GM12878 (cell line): ENCODE data around the gene CISD2. TPM values are rescaled to one million over a fixed set of nuclear protein-coding genes. Genes with fewer than 3 reads are reported as not detected.

Experiments
- ATAC-seq: fragments of 200-7000 bp; cut with Tn5 transposase; 3 replicates; pipeline ENCODE4 v1.9.1; 2020; ENCODE audit warnings: mild to moderate bottlenecking, moderate library complexity
- BruUV-seq: library from RNA; stranded (reverse); fragments of 400-500 nt; replicated peaks from 2 replicates; lab custom pipeline; 2021; lab: Mats Ljungman, UMichigan
- CTCF ChIA-PET: fragments of 300-600 bp; sonication (Branson Sonifier 250); formaldehyde crosslinking; extraction: SDS; loops from one replicate; lab custom pipeline; 2021; ENCODE audit warnings: inconsistent platforms; lab: Yijun Ruan, JAX
- POLR2A ChIA-PET: fragments of 350-600 bp; formaldehyde crosslinking; extraction: SDS; loops from one replicate; lab custom pipeline; 2021; ENCODE audit warnings: inconsistent platforms; lab: Charles Lee
- RAD21 ChIA-PET: fragments of 300-600 bp; sonication (Branson Sonifier 250); formaldehyde crosslinking; loops from one replicate; lab custom pipeline; 2023; ENCODE audit warnings: antibody characterized with exemption; ENCODE audit not compliant: unreplicated experiment; lab: Charles Lee
- SMC1A ChIA-PET: fragments of 300-600 bp; sonication (Branson Sonifier 250); formaldehyde crosslinking; loops from one replicate; lab custom pipeline; 2023; ENCODE audit not compliant: unreplicated experiment, uncharacterized antibody; lab: Charles Lee
- DNase-seq: peaks from one replicate; pipeline ENCODE4 v3.0.0-alpha.2; 2011; ENCODE audit warnings: low read depth, low spot score
- FAIRE-seq: peaks from 3 replicates; lab custom pipeline; 2011; peaks lifted over from hg19 to GRCh38; lab: Jason Lieb, UNC
- H2AFZ ChIP-seq: 2 replicates; pipeline ENCODE4 v1.6.0; 2011; ENCODE audit warnings: low read depth, low read length, control low read depth; ENCODE audit not compliant: control insufficient read depth
- H3K27ac ChIP-seq: 2 replicates; pipeline ENCODE4 v1.5.1; 2011; ENCODE audit warnings: control low read depth; ENCODE audit not compliant: control insufficient read depth, insufficient read depth
- H3K27me3 ChIP-seq, 2 experiments: replicated peaks in 1 of 2; 2 replicates each; pipeline versions ENCODE4 v1.6.0 to v1.6.1; 2011; ENCODE audit warnings: low read length in 1 of 2; ENCODE audit not compliant: control insufficient read depth in 2 of 2, insufficient read depth in 2 of 2
- H3K36me3 ChIP-seq, 2 experiments: 2 replicates each; pipeline ENCODE4 v1.5.1; 2011; ENCODE audit warnings: low read length in 1 of 2; ENCODE audit not compliant: control insufficient read depth in 2 of 2, insufficient read depth in 2 of 2
- H3K4me1 ChIP-seq: 2 replicates; pipeline ENCODE4 v1.6.1; 2011; ENCODE audit warnings: mild to moderate bottlenecking, low read length, moderate library complexity, mixed read lengths; ENCODE audit not compliant: control insufficient read depth, insufficient read depth
- H3K4me2 ChIP-seq: 2 replicates; pipeline ENCODE4 v1.6.0; 2011; ENCODE audit warnings: control low read depth; ENCODE audit not compliant: control insufficient read depth, insufficient read depth
- H3K4me3 ChIP-seq: fragments of 200-600 bp; sonication (generic); 2 replicates; pipeline ENCODE4 v1.5.1; 2016
- H3K79me2 ChIP-seq: 2 replicates; pipeline ENCODE4 v1.6.0; 2011; ENCODE audit warnings: low read length; ENCODE audit not compliant: control insufficient read depth, insufficient read depth
- H3K9ac ChIP-seq: 2 replicates; pipeline ENCODE4 v1.8.0; 2011; ENCODE audit warnings: low read length, control low read depth, mixed read lengths; ENCODE audit not compliant: control insufficient read depth, insufficient read depth
- H3K9me3 ChIP-seq: replicated peaks from 3 replicates; pipeline ENCODE4 v1.5.1; 2011; ENCODE audit warnings: mild to moderate bottlenecking, low read length; ENCODE audit not compliant: control insufficient read depth, insufficient read depth
- H4K20me1 ChIP-seq: 2 replicates; pipeline ENCODE4 v1.6.0; 2011; ENCODE audit not compliant: control insufficient read depth, insufficient read depth
- ATF2 ChIP-seq: IDR thresholded peaks from 2 replicates; pipeline ENCODE4 v1.6.1; 2012; ENCODE audit warnings: low read length, inconsistent platforms
- CEBPB ChIP-seq, 2 experiments: fragments of 150-350 bp in 1 of 2; IDR thresholded peaks; 2 replicates each; pipeline ENCODE4 v1.6.1; 2012 to 2014; ENCODE audit warnings: low read depth in 2 of 2, low read length in 2 of 2, borderline replicate concordance in 1 of 2, inconsistent platforms in 1 of 2
- EGR1 ChIP-seq, 2 experiments: IDR thresholded peaks; 1 replicate in 1 of 2; 2 replicates in 1 of 2; pipeline ENCODE4 v1.6.1; 2011 to 2012; ENCODE audit warnings: low read depth in 2 of 2, low read length in 2 of 2, borderline replicate concordance in 1 of 2, mild to moderate bottlenecking in 1 of 2, moderate library complexity in 1 of 2
- HCFC1 ChIP-seq: fragments of 150-350 bp; IDR thresholded peaks from 2 replicates; pipeline ENCODE4 v1.6.1; 2014; ENCODE audit warnings: low read length
- LARP7 ChIP-seq: fragments of 450-650 bp; IDR thresholded peaks from 2 replicates; pipeline ENCODE4 v1.6.1; 2017; ENCODE audit warnings: mild to moderate bottlenecking
- MEF2A ChIP-seq: IDR thresholded peaks from 2 replicates; pipeline ENCODE4 v1.6.1; 2011; ENCODE audit warnings: low read depth, mild to moderate bottlenecking, low read length, moderate library complexity; ENCODE audit not compliant: insufficient read depth
- MEF2B ChIP-seq: fragments of 450-650 bp; IDR thresholded peaks from 2 replicates; pipeline ENCODE4 v1.6.1; 2018; ENCODE audit warnings: mild to moderate bottlenecking, moderate library complexity; ENCODE audit not compliant: partially characterized antibody, poor library complexity, severe bottlenecking
- POLR2A ChIP-seq: IDR thresholded peaks from 2 replicates; pipeline ENCODE4 v1.6.1; 2011; ENCODE audit warnings: low read depth, mild to moderate bottlenecking, low read length
- PRDM15 ChIP-seq: fragments of 450-650 bp; formaldehyde crosslinking; IDR thresholded peaks from 2 replicates; pipeline ENCODE4 v1.4.0; 2020; ENCODE audit warnings: mild to moderate bottlenecking, moderate library complexity
- SP1 ChIP-seq: IDR thresholded peaks from one replicate; pipeline ENCODE4 v1.6.1; 2011; ENCODE audit warnings: low read depth, low read length
- SUPT20H ChIP-seq: IDR thresholded peaks from 2 replicates; pipeline ENCODE4 v1.6.1; 2011; ENCODE audit warnings: low read depth, mild to moderate bottlenecking, low read length, moderate library complexity, borderline replicate concordance; ENCODE audit not compliant: control insufficient read depth
- TARDBP ChIP-seq: IDR thresholded peaks from 2 replicates; pipeline ENCODE4 v1.6.1; 2016; ENCODE audit warnings: borderline replicate concordance
- YY1 ChIP-seq: IDR thresholded peaks from 2 replicates; pipeline ENCODE4 v1.6.1; 2011; ENCODE audit warnings: low read depth, mild to moderate bottlenecking, low read length
- ZBED1 ChIP-seq: IDR thresholded peaks from 2 replicates; pipeline ENCODE4 v1.6.1; 2016; ENCODE audit warnings: borderline replicate concordance
- ZBTB4 ChIP-seq: fragments of 450-650 bp; formaldehyde crosslinking; IDR thresholded peaks from 2 replicates; pipeline ENCODE4 v1.4.0; 2022; ENCODE audit warnings: mild to moderate bottlenecking, moderate library complexity
- ZNF207 ChIP-seq: fragments of 450-650 bp; IDR thresholded peaks from 2 replicates; pipeline ENCODE4 v1.6.1; 2014; ENCODE audit warnings: antibody characterized with exemption, mild to moderate bottlenecking, borderline replicate concordance
- ZSCAN29 ChIP-seq: fragments of 450-650 bp; IDR thresholded peaks from 2 replicates; pipeline ENCODE4 v1.6.1; 2017; ENCODE audit warnings: mild to moderate bottlenecking, moderate library complexity
- WGBS: methylation state at CpG from one replicate; pipeline ENCODE4 v1.1.6; 2016; ENCODE audit warnings: low lambda C conversion rate; ENCODE audit not compliant: insufficient replicate concordance, insufficient coverage; ENCODE audit errors: missing lambda C conversion rate; 5-methylcytosine and 5-hydroxymethylcytosine counted together
- in situ Hi-C: fragments of 300-500 bp; cut with MboI; formaldehyde crosslinking; loops from 9 replicates; pipeline ENCODE4 v1.14.3; 2018; ENCODE audit warnings: mixed read lengths
- intact Hi-C: fragments of 100-400 bp; cut with micrococcal nuclease; formaldehyde crosslinking; loops from one replicate; pipeline ENCODE4 v1.14.2; 2022; ENCODE audit not compliant: unreplicated experiment
- polyA plus RNA-seq, 11 experiments: library from polyadenylated mRNA; depleted of rRNA in 4 of 11; unstranded in 6 of 11; stranded (reverse) in 5 of 11; fragments of >200 nt; fragmentation: Nextera tagmentation in 4 of 11; fragmentation: Illumina TruSeq in 1 of 11; extraction: Ambion mirVana in 4 of 11; extraction: Trizol in 1 of 11; gene quantifications; 1 replicate in 1 of 11; 2 replicates in 10 of 11; pipeline versions ENCODE4 v1.2.1 to v1.2.3, GENCODE V29; 2011 to 2016; ENCODE audit warnings: inconsistent platforms in 2 of 11, missing spikeins in 2 of 11, low read depth in 1 of 11
- total RNA-seq, 4 experiments: library from RNA; depleted of rRNA in 3 of 4; stranded (reverse); fragments of >200 nt in 3 of 4; fragmentation: Illumina TruSeq in 1 of 4; extraction: Trizol in 1 of 4; gene quantifications; 2 replicates each; pipeline versions ENCODE4 v1.2.1 to v1.2.3, GENCODE V29; 2013 to 2021

Gene CISD2
- total and polyA plus RNA-seq, 10 of the 15 experiments (the other 5 are each of a cell fraction or from before 2014, with no cell fraction given): 29.5 to 132 (median 38.9) TPM

GRCh38 chr4:102843938-102844337 is 24.9 kb upstream of the CISD2 start (continued):
- TF ChIP-seq ZNF207 (no peak), ZSCAN29 (no peak), LARP7 (no peak), SUPT20H (no peak), CEBPB (IDR thresholded peaks at IDR 0.05; ENCODE audit: borderline replicate concordance in 1 of 2, low read depth in 2 of 2, low read length in 2 of 2) (no peak)

DNA sequence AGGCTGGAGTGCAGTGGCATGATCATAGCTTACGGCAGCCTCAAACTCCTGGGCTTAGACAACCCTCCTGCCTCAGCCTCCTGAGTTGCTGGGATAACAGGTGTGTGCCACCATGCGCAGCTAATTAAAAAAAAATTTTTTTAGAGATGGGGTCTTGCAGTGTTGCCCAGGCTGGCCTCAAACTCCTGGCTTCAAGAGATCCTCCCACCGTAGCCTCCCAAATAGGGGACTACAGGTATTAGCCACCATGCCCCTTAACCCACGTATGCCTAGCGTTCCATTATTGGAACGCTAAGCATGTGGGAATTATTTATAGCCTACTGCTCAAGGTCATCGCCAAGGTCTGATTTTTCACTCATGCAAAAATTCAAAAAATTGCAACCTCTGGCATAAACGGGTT is 21.1 kb upstream of the CISD2 start:
- ChIA-PET CTCF (no interaction called here), SMC1A (interaction anchor here (1.6 kb wide), 1 partner anchor 9 kb away, joined by 3 read pairs; no protein-coding TSS in a partner anchor), POLR2A (interaction anchor here (1.1 kb wide), 1 partner anchor 18 kb away, joined by 3 read pairs; no protein-coding TSS in a partner anchor), RAD21 (no interaction called here)
- no peak overlapping the region for H3K27ac ChIP-seq
- H3K79me2 ChIP-seq: no peaks in the 10 kb centered on the region
- no peak overlapping the region for H3K4me3 ChIP-seq
- intact Hi-C loops: no loop called here
- no peaks in the 10 kb centered on the region; a peak in 1 of 4 replicates for H3K36me3 ChIP-seq
- no peaks in the 10 kb centered on the region for H3K27me3 ChIP-seq
- no peak overlapping the region for H2AFZ ChIP-seq
- no peak overlapping the region for H3K9ac ChIP-seq
- FAIRE-seq: no peak
- no peaks in the 10 kb centered on the region for H4K20me1 ChIP-seq
- H3K4me2 ChIP-seq: no peak overlapping the region
- in situ Hi-C loops: no loop called here
- no peaks in the 10 kb centered on the region for H3K4me1 ChIP-seq
- no TSS peak for BruUV-seq
- ATAC-seq: no peak
- no peak for DNase-seq
- H3K9me3 ChIP-seq: no peaks in the 10 kb centered on the region; the same call in 2 of the 3 replicates
- WGBS: 95% methylated on average over 8 of the region's 8 CpGs
- TF ChIP-seq EGR1 (IDR thresholded peaks at IDR 0.05; ENCODE audit: borderline replicate concordance in 1 of 2, low read depth in 2 of 2, low read length in 2 of 2) (no peak), PRDM15 (CRISPR knock-in tag) (no peak), POLR2A (no peak), SP1 (no peak), ZBTB4 (CRISPR knock-in tag) (no peak), MEF2B (no peak), MEF2A (no peak), ZBED1 (no peak), TARDBP (no peak), HCFC1 (no peak), ATF2 (no peak), YY1 (no peak)
